ENCODE results near the gene TLN1. TPM values are rescaled to one million over a fixed set of nuclear protein-coding genes. Genes with fewer than 3 reads are reported as not detected.

TLN1 gene
- polyA plus RNA-seq, 3 donors, result 46.6 to 251 (median 93.0) TPM

- H3K27ac ChIP-seq (ENCODE audit: low read depth in 1 of 2, low read length in 2 of 2), result no peak within 1 kb of the TSS
- Mint-ChIP-seq H3K27ac (peak within 1 kb of the TSS in 1 of 7 donors; percentile 32), H3K4me1 (peaks cover 43% of the 10 kb centered on the region), H3K36me3 (no peaks in the 10 kb centered on the region), H3K4me3 (peak within 1 kb of the TSS in 1 of 2 donors; percentile 53), H3K27me3 (ENCODE audit: low read depth in 3 of 3) (peaks cover 0 to 5% (median 0%) of the 10 kb centered on the region in 3 donors), H3K9me3 (peaks cover 0 to 1% (median 0%) of the 10 kb centered on the region in 7 donors)
- H2AFZ ChIP-seq (ENCODE audit: insufficient read depth, low read depth, low read length, poor library complexity, severe bottlenecking), result peak within 1 kb of the TSS; percentile 81
- no peak for TF ChIP-seq CTCF (IDR thresholded peaks at IDR 0.05)
- no peak for DNase-seq
- H3K4me2 ChIP-seq (replicated peaks; ENCODE audit: extremely low read depth, low read length, poor library complexity, severe bottlenecking), result peak within 1 kb of the TSS; percentile 64
- H3K9me3 ChIP-seq (replicated peaks in 1 of 2; ENCODE audit: control insufficient read depth in 1 of 2, insufficient read depth in 1 of 2, low read length in 2 of 2), result no peaks in the 10 kb centered on the region
- intact Hi-C loops (cut with micrococcal nuclease), result no loop called here
- H3K9ac ChIP-seq (ENCODE audit: insufficient read depth, low read length, poor library complexity, severe bottlenecking), result no peak within 1 kb of the TSS
- no peaks in the 10 kb centered on the region for H3K36me3 ChIP-seq (replicated peaks in 1 of 2; ENCODE audit: control insufficient read depth in 1 of 2, insufficient read depth in 2 of 2, low read length in 2 of 2)
- 78% methylated on average over 11 of the region's 22 CpGs for WGBS (ENCODE audit: insufficient coverage)
- no peaks in the 10 kb centered on the region for H4K20me1 ChIP-seq (ENCODE audit: insufficient read depth, low read length)
- peaks cover 42 to 62% of the 10 kb centered on the region in 2 donors for H3K4me1 ChIP-seq (ENCODE audit: control insufficient read depth in 1 of 2, insufficient read depth in 2 of 2, low read length in 2 of 2)
- peaks cover 8% of the 10 kb centered on the region for H3K79me2 ChIP-seq (ENCODE audit: insufficient read depth, low read length)
- no peaks in the 10 kb centered on the region for H3K27me3 ChIP-seq (ENCODE audit: control insufficient read depth in 2 of 2, insufficient read depth in 2 of 2, low read length in 2 of 2)
- peak within 1 kb of the TSS in 1 of 3 experiments; percentile 53 for H3K4me3 ChIP-seq (replicated peaks in 1 of 3; ENCODE audit: low read depth in 2 of 3, low read length in 3 of 3)
These were observed 81.4 kb downstream of the TLN1 start, which contains the start of gene SIT1 for GRCh38 chr9:35650341-35651158. SIT1 (minus strand) TSS chr9:35650931; CDS start chr9:35650853, 78 bp downstream.

- WGBS (ENCODE audit: insufficient coverage), result 51% methylated on average over 20 of the region's 26 CpGs
- H3K9me3 ChIP-seq (replicated peaks in 1 of 2; ENCODE audit: control insufficient read depth in 1 of 2, insufficient read depth in 1 of 2, low read length in 2 of 2), result no peaks in the 10 kb centered on the region
- Mint-ChIP-seq H3K4me1 (peaks cover 51% of the 10 kb centered on the region), H3K27ac (peak overlapping the region in 2 of 7 donors; percentile 26 to 48), H3K9me3 (peaks cover 0 to 1% (median 0%) of the 10 kb centered on the region in 7 donors), H3K36me3 (no peaks in the 10 kb centered on the region), H3K27me3 (ENCODE audit: low read depth in 3 of 3) (peaks cover 0 to 5% (median 0%) of the 10 kb centered on the region in 3 donors), H3K4me3 (peak overlapping the region; percentile 55 to 59)
- no peaks in the 10 kb centered on the region for H3K27me3 ChIP-seq (ENCODE audit: control insufficient read depth in 2 of 2, insufficient read depth in 2 of 2, low read length in 2 of 2)
- H3K36me3 ChIP-seq (replicated peaks in 1 of 2; ENCODE audit: control insufficient read depth in 1 of 2, insufficient read depth in 2 of 2, low read length in 2 of 2), result no peaks in the 10 kb centered on the region
- H3K79me2 ChIP-seq (ENCODE audit: insufficient read depth, low read length), result peaks cover 11% of the 10 kb centered on the region
- peak overlapping the region; percentile 64 for H3K4me2 ChIP-seq (replicated peaks; ENCODE audit: extremely low read depth, low read length, poor library complexity, severe bottlenecking)
- intact Hi-C loops (cut with micrococcal nuclease), result loop anchor here (5.0 to 10.0 kb wide), 3 partner anchors 45 to 163 kb away; partner anchors contain the start of gene SPAG8 (in 1 of the 2)
- H3K4me3 ChIP-seq (replicated peaks in 1 of 3; ENCODE audit: low read depth in 2 of 3, low read length in 3 of 3), result peak overlapping the region in 1 of 3 experiments; percentile 53
- DNase-seq, result peak in 1 of 3 donors; percentile 22
- no peak overlapping the region for H3K9ac ChIP-seq (ENCODE audit: insufficient read depth, low read length, poor library complexity, severe bottlenecking)
- no peak overlapping the region for H3K27ac ChIP-seq (ENCODE audit: low read depth in 1 of 2, low read length in 2 of 2)
- TF ChIP-seq CTCF (IDR thresholded peaks at IDR 0.05), result no peak
- peaks cover 51 to 71% of the 10 kb centered on the region in 2 donors for H3K4me1 ChIP-seq (ENCODE audit: control insufficient read depth in 1 of 2, insufficient read depth in 2 of 2, low read length in 2 of 2)
- H4K20me1 ChIP-seq (ENCODE audit: insufficient read depth, low read length), result no peaks in the 10 kb centered on the region
- peak overlapping the region; percentile 81 for H2AFZ ChIP-seq (ENCODE audit: insufficient read depth, low read depth, low read length, poor library complexity, severe bottlenecking)
These were observed 82.3 kb downstream of the TLN1 start for GRCh38 chr9:35649431-35650340.

Data from CD14-positive monocyte (primary cell).